OCI-LY3 (cell line): ENCODE results near the gene NHLRC4.

Experiments used
- H2AFZ ChIP-seq: fragments of 200-600, 300-600 bp; shearing (Covaris generic); 2 replicates; pipeline ENCODE4 v1.6.0; 2014; ENCODE audit warnings: antibody characterized with exemption, low read depth, low read length
- H3K27ac ChIP-seq: fragments of 200-600, 300-600 bp; sonication (generic); 2 replicates; pipeline ENCODE4 v1.5.1; 2014; ENCODE audit warnings: mild to moderate bottlenecking, low read length, moderate library complexity, mixed read lengths
- H3K27me3 ChIP-seq: fragments of 200-600, 300-600 bp; sonication (generic); 2 replicates; pipeline ENCODE4 v1.6.1; 2014; ENCODE audit warnings: low read depth, low read length, mixed read lengths
- H3K36me3 ChIP-seq: fragments of 200-600, 300-600 bp; sonication (generic); replicated peaks from 2 replicates; pipeline ENCODE3; 2014; ENCODE audit warnings: low read depth, low read length, mixed read lengths
- H3K4me1 ChIP-seq: fragments of 300-600, 200-600 bp; sonication (generic); 2 replicates; pipeline ENCODE4 v1.6.1; 2014; ENCODE audit warnings: low read length, mixed read lengths
- H3K4me2 ChIP-seq: fragments of 200-600, 300-600 bp; sonication (generic); 2 replicates; pipeline ENCODE4 v1.6.1; 2014; ENCODE audit warnings: low read length, mixed read lengths
- H3K4me3 ChIP-seq: fragments of 300-600, 200-600 bp; sonication (generic); 2 replicates; pipeline ENCODE4 v1.5.1; 2014; ENCODE audit warnings: antibody characterized with exemption, mild to moderate bottlenecking, low read length, moderate library complexity
- H3K79me2 ChIP-seq: fragments of 300-600, 200-600 bp; shearing (Covaris generic); 2 replicates; pipeline ENCODE4 v1.6.1; 2014; ENCODE audit warnings: mild to moderate bottlenecking, low read length, mixed read lengths
- H3K9ac ChIP-seq: fragments of 300-600, 200-600 bp; shearing (Covaris generic); 2 replicates; pipeline ENCODE4 v1.6.0; 2014; ENCODE audit warnings: mild to moderate bottlenecking, low read length, moderate library complexity
- H3K9me3 ChIP-seq: fragments of 200-600, 300-600 bp; shearing (Covaris generic); 2 replicates; pipeline ENCODE4 v1.6.1; 2014; ENCODE audit warnings: low read length, mixed read lengths; ENCODE audit not compliant: insufficient read depth
- H4K20me1 ChIP-seq: fragments of 200-600, 300-600 bp; sonication (generic); 2 replicates; pipeline ENCODE4 v1.6.1; 2016; ENCODE audit warnings: low read length, mixed read lengths; ENCODE audit not compliant: insufficient read depth
- EZH2phosphoT487 ChIP-seq: fragments of 200-600 bp; shearing (Covaris generic); IDR thresholded peaks from 2 replicates; pipeline ENCODE4 v1.6.1; 2018; ENCODE audit warnings: antibody characterized with exemption, mixed run types, low read depth
- TF ChIP-seq, protein P1 (sequence below): fragments of 200-600, 300-600 bp; sonication (generic); IDR thresholded peaks from 2 replicates; pipeline ENCODE4 v1.5.1; 2014; ENCODE audit warnings: antibody characterized with exemption, low read length, low read depth

The NHLRC4 gene

GRCh38 chr16:588889-589657, 22.3 kb downstream of the NHLRC4 start:
- H2AFZ ChIP-seq = peak overlapping the region; percentile 73

GRCh38 chr16:589658-590187, 22.9 kb downstream of the NHLRC4 start, which contains the start of gene RAB40C:
Gene RAB40C (plus strand): TSS chr16:590066. CDS start chr16:590292, 226 bp downstream.
- H3K27me3 ChIP-seq = no peaks in the 10 kb centered on the region; the same call in 1 of the 2 replicates
- peak within 1 kb of the TSS; percentile 85 for H3K9ac ChIP-seq
- peak within 1 kb of the TSS; percentile 73 for H2AFZ ChIP-seq
- peaks cover 27% of the 10 kb centered on the region for H3K79me2 ChIP-seq
- H3K4me3 ChIP-seq = peak within 1 kb of the TSS; percentile 95
- H3K4me2 ChIP-seq = peak within 1 kb of the TSS; percentile 100
- peaks cover 12% of the 10 kb centered on the region; the same call in 1 of the 2 replicates for H4K20me1 ChIP-seq
- TF ChIP-seq EZH2phosphoT487 = no peak
- TF ChIP-seq, protein P1, sequence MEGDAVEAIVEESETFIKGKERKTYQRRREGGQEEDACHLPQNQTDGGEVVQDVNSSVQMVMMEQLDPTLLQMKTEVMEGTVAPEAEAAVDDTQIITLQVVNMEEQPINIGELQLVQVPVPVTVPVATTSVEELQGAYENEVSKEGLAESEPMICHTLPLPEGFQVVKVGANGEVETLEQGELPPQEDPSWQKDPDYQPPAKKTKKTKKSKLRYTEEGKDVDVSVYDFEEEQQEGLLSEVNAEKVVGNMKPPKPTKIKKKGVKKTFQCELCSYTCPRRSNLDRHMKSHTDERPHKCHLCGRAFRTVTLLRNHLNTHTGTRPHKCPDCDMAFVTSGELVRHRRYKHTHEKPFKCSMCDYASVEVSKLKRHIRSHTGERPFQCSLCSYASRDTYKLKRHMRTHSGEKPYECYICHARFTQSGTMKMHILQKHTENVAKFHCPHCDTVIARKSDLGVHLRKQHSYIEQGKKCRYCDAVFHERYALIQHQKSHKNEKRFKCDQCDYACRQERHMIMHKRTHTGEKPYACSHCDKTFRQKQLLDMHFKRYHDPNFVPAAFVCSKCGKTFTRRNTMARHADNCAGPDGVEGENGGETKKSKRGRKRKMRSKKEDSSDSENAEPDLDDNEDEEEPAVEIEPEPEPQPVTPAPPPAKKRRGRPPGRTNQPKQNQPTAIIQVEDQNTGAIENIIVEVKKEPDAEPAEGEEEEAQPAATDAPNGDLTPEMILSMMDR = no peak
- H3K9me3 ChIP-seq = no peaks in the 10 kb centered on the region
- H3K4me1 ChIP-seq = peaks cover 14% of the 10 kb centered on the region
- peak within 1 kb of the TSS; percentile 88 for H3K27ac ChIP-seq
- H3K36me3 ChIP-seq = peaks cover 4% of the 10 kb centered on the region

More at GRCh38 chr16:588889-589657, 22.3 kb downstream of the NHLRC4 start:
- H3K4me2 ChIP-seq = peak overlapping the region; percentile 70
- H3K4me1 ChIP-seq = peaks cover 14% of the 10 kb centered on the region
- H3K36me3 ChIP-seq = peaks cover 4% of the 10 kb centered on the region
- peaks cover 27% of the 10 kb centered on the region for H3K79me2 ChIP-seq
- peak overlapping the region; percentile 86 for H3K4me3 ChIP-seq
- H3K9me3 ChIP-seq = no peaks in the 10 kb centered on the region
- peak overlapping the region; percentile 88 for H3K27ac ChIP-seq
- no peak for TF ChIP-seq EZH2phosphoT487
- TF ChIP-seq, protein P1 = no peak
- peak overlapping the region; percentile 79 for H3K9ac ChIP-seq
- peaks cover 9% of the 10 kb centered on the region; the same call in 1 of the 2 replicates for H4K20me1 ChIP-seq
- H3K27me3 ChIP-seq = no peaks in the 10 kb centered on the region; the same call in 1 of the 2 replicates

DNA sequence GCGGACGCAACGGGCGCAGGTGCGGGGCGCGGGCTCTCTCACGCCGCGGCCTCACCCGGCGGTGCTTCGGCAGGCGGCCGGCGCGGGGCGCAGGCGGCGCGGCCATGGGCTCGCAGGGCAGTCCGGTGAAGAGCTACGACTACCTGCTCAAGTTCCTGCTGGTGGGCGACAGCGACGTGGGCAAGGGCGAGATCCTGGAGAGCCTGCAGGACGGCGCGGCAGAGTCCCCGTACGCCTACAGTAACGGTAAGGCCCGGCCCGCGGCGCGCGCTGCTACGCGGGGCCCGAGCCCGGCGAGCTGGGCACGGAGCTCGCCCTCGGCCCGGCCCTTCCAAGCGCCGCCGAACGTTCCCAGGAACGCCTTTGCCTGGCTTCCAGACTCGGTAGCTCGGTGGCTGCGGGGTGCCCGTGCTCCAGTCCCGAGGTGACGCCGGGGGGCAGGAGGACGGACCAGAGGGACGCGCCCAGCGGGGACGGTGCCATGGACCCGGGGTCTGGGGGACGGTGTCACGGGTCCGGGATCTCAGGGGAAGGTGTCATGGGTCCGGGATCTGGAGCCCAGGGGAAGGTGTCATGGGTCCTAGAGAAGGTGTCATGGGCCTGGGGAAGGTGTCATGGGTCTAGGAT, 23.5 kb downstream of the NHLRC4 start:
- Histone ChIP-seq H3K79me2 (peaks cover 27% of the 10 kb centered on the region), H3K27me3 (no peaks in the 10 kb centered on the region; the same call in 1 of the 2 replicates), H3K4me3 (peak overlapping the region; percentile 95), H3K27ac (0 out of 2 replicates have a peak overlapping the region, but pooled peaks have one; percentile 13), H3K9me3 (no peaks in the 10 kb centered on the region), H3K9ac (peak overlapping the region; percentile 85), H3K4me1 (peaks cover 14% of the 10 kb centered on the region), H4K20me1 (peaks cover 12% of the 10 kb centered on the region; the same call in 1 of the 2 replicates), H2AFZ (no peak overlapping the region), H3K4me2 (peak overlapping the region; percentile 100), H3K36me3 (peaks cover 4% of the 10 kb centered on the region)
- TF ChIP-seq EZH2phosphoT487 = no peak
- TF ChIP-seq, protein P1 = no peak

- peak overlapping the region; percentile 85 for H3K9ac ChIP-seq
- H3K36me3 ChIP-seq = peaks cover 4% of the 10 kb centered on the region
- peak overlapping the region; percentile 100 for H3K4me2 ChIP-seq
- no peaks in the 10 kb centered on the region for H3K9me3 ChIP-seq
- peak overlapping the region; percentile 95 for H3K4me3 ChIP-seq
- H4K20me1 ChIP-seq = peaks cover 12% of the 10 kb centered on the region; the same call in 1 of the 2 replicates
- H3K27me3 ChIP-seq = no peaks in the 10 kb centered on the region
- peaks cover 27% of the 10 kb centered on the region for H3K79me2 ChIP-seq
- peaks cover 14% of the 10 kb centered on the region for H3K4me1 ChIP-seq
- no peak overlapping the region for H3K27ac ChIP-seq
- no peak for TF ChIP-seq EZH2phosphoT487
- TF ChIP-seq, protein P1 = no peak
- no peak overlapping the region for H2AFZ ChIP-seq
Measured at GRCh38 chr16:590815-591200, 24.0 kb downstream of the NHLRC4 start.
